SK-N-SH (cell line): ENCODE data around the gene MIF.

Experiments
- CHD2 ChIP-seq: fragments of 150-350 bp; IDR thresholded peaks from 2 replicates; pipeline ENCODE4 v1.6.1; 2018; ENCODE audit warnings: low read length; ENCODE audit not compliant: partially characterized antibody
- EP300 ChIP-seq, 2 experiments: IDR thresholded peaks; 2 replicates each; pipeline versions ENCODE4 v1.4.0 to v1.6.1; 2012; ENCODE audit warnings: borderline replicate concordance in 1 of 2, low read depth in 1 of 2, low read length in 1 of 2
- EZH2phosphoT487 ChIP-seq: fragments of 200-600 bp; sonication (generic); IDR thresholded peaks from 2 replicates; pipeline ENCODE4 v1.6.1; 2017; ENCODE audit warnings: low read depth, mixed run types, mild to moderate bottlenecking, antibody characterized with exemption, moderate library complexity, borderline replicate concordance
- FOXJ3 ChIP-seq: sonication (generic); formaldehyde crosslinking; IDR thresholded peaks from 2 replicates; pipeline ENCODE4 v1.5.1; 2020; ENCODE audit warnings: mild to moderate bottlenecking, missing genetic modification reagents
- FOXM1 ChIP-seq: IDR thresholded peaks from 2 replicates; pipeline ENCODE4 v1.4.0; 2012; ENCODE audit warnings: low read depth, mild to moderate bottlenecking
- GABPA ChIP-seq: IDR thresholded peaks from 2 replicates; pipeline ENCODE4 v1.4.0; 2012; ENCODE audit warnings: low read depth, mild to moderate bottlenecking
- MXI1 ChIP-seq: IDR thresholded peaks from 2 replicates; pipeline ENCODE4 v1.6.1; 2012; ENCODE audit warnings: mild to moderate bottlenecking, low read depth, low read length, improper control_type of control experiment
- USF2 ChIP-seq: fragments of 150-350 bp; IDR thresholded peaks from 2 replicates; pipeline ENCODE4 v1.6.1; 2017; ENCODE audit warnings: antibody characterized with exemption, low read length, low read depth, borderline replicate concordance
- YY1 ChIP-seq: IDR thresholded peaks from 2 replicates; pipeline ENCODE4 v1.4.0; 2012; ENCODE audit warnings: low read depth, mild to moderate bottlenecking
- TF ChIP-seq, protein P1 (sequence below): fragments of 200-600 bp; sonication (generic); IDR thresholded peaks from 2 replicates; pipeline ENCODE4 v1.6.1; 2017; ENCODE audit warnings: antibody characterized with exemption, mild to moderate bottlenecking, moderate library complexity

DNA sequence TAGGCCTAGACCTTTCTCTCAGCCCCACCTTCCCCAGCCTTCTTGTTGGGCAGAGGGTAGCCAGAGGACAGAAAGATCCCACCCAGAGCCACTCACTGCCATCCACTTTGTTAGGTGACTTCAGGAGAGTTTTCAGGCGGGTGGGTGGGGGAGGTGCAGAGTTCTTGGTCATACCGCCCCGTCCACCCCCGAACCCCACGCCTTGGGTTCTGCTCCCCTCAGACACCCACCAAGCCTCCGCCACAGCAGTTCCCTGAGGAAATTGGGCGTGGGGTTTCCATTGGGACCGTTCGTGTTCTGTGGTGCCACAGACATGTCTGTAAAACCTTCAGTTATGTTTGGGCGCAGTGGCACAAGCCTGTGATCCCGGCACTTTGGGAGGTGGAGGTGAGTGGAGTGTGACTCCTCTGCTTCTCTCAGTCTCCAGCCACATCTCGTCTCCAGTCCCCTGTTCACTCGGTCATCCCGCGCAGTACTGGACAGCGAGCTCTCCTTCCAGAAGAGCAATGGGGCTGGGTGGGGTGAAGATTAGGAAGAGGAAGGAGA lies 1.5 kb downstream of the MIF start:
- TF ChIP-seq FOXM1 (no peak), YY1 (no peak), FOXJ3 (CRISPR knock-in tag) (no peak), USF2 (no peak), EP300 (IDR thresholded peaks at IDR 0.05; ENCODE audit: borderline replicate concordance in 1 of 2, low read depth in 1 of 2, low read length in 1 of 2) (no peak), MXI1 (no peak), CHD2 (no peak), GABPA (no peak), EZH2phosphoT487 (no peak)
- TF ChIP-seq, protein P1, sequence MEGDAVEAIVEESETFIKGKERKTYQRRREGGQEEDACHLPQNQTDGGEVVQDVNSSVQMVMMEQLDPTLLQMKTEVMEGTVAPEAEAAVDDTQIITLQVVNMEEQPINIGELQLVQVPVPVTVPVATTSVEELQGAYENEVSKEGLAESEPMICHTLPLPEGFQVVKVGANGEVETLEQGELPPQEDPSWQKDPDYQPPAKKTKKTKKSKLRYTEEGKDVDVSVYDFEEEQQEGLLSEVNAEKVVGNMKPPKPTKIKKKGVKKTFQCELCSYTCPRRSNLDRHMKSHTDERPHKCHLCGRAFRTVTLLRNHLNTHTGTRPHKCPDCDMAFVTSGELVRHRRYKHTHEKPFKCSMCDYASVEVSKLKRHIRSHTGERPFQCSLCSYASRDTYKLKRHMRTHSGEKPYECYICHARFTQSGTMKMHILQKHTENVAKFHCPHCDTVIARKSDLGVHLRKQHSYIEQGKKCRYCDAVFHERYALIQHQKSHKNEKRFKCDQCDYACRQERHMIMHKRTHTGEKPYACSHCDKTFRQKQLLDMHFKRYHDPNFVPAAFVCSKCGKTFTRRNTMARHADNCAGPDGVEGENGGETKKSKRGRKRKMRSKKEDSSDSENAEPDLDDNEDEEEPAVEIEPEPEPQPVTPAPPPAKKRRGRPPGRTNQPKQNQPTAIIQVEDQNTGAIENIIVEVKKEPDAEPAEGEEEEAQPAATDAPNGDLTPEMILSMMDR, result no peak
